Measurements from ENCODE around the gene RPS6KA6.

The RPS6KA6 gene

GRCh38 chrX:84046403-84046984 is 141.5 kb downstream of the RPS6KA6 start:
- no peak overlapping the region for H3K4me3 ChIP-seq (ENCODE audit: low read length)
- peak; percentile 24 for DNase-seq (ENCODE audit: low read depth, low spot score)

GRCh38 chrX:84044051-84044450 is 143.9 kb downstream of the RPS6KA6 start:
- no peak overlapping the region for H3K4me3 ChIP-seq (ENCODE audit: low read length)
- no peak for DNase-seq (ENCODE audit: low read depth, low spot score)
